Erythroblast (primary cell): ENCODE measurements around the gene BCL2L1.

Source experiments
- GATA1 ChIP-seq: IDR thresholded peaks from 2 replicates; pipeline ENCODE4 v1.6.1; 2011; ENCODE audit warnings: low read depth, mild to moderate bottlenecking, control low read depth, low read length, moderate library complexity
- POLR2A ChIP-seq: IDR thresholded peaks from 2 replicates; pipeline ENCODE4 v1.6.1; 2011; ENCODE audit warnings: mild to moderate bottlenecking, low read length

GRCh38 chr20:31698243-31698802 is 24.3 kb downstream of the BCL2L1 start:
- TF ChIP-seq POLR2A (no peak), GATA1 (no peak)
